NCI-H2107 (cell line): Measurements from ENCODE around the gene OOSP1.
"Not testable (repeated sequence)": the region's sequence is repeated elsewhere in the genome, so short reads cannot be mapped to it uniquely, and the experiment has no call there.

Source experiments
- DNase-seq: peaks from one replicate; lab custom pipeline; 2025; lab: John Stamatoyannopoulos, UW

Gene OOSP1

GRCh38 chr11:59938132-59938531 lies at the start of gene OOSP1:
OOSP1 (plus strand) TSS chr11:59938432; CDS start chr11:59938455, 23 bp downstream.
- DNase-seq: no peak

- no peak for DNase-seq
Observed at GRCh38 chr11:59891781-59892181, 46.5 kb upstream of the OOSP1 start.

- no peak for DNase-seq
Observed at GRCh38 chr11:59894616-59895015, 43.6 kb upstream of the OOSP1 start.

- DNase-seq: no peak
Observed at GRCh38 chr11:59898046-59898445, 40.2 kb upstream of the OOSP1 start.

- DNase-seq: no peak
Observed at GRCh38 chr11:59898650-59899049, 39.6 kb upstream of the OOSP1 start.

GRCh38 chr11:59899532-59899931 lies 38.7 kb upstream of the OOSP1 start:
- DNase-seq: no peak

- no peak for DNase-seq
Observed at GRCh38 chr11:59900366-59901126, 37.7 kb upstream of the OOSP1 start.

GRCh38 chr11:59901306-59901705 lies 36.9 kb upstream of the OOSP1 start:
- no peak for DNase-seq

GRCh38 chr11:59903569-59903968 lies 34.7 kb upstream of the OOSP1 start:
- not testable (repeated sequence) for DNase-seq

- no peak for DNase-seq
Observed at GRCh38 chr11:59918480-59918879, 19.8 kb upstream of the OOSP1 start.

- DNase-seq: no peak
Observed at GRCh38 chr11:59918987-59919589, 19.1 kb upstream of the OOSP1 start.

- no peak for DNase-seq
Observed at GRCh38 chr11:59923813-59924212, 14.4 kb upstream of the OOSP1 start.

- no peak for DNase-seq
Observed at GRCh38 chr11:59931688-59932087, 6.5 kb upstream of the OOSP1 start.

GRCh38 chr11:59938718-59939117 lies 486 bp downstream of the OOSP1 start:
- DNase-seq: no peak

- DNase-seq: no peak
Observed at GRCh38 chr11:59939482-59939881, 1.2 kb downstream of the OOSP1 start.

GRCh38 chr11:59941091-59941490 lies 2.9 kb downstream of the OOSP1 start:
- no peak for DNase-seq

- DNase-seq: no peak
Observed at GRCh38 chr11:59943997-59944714, 5.9 kb downstream of the OOSP1 start.

GRCh38 chr11:59944720-59945119 lies 6.5 kb downstream of the OOSP1 start:
- DNase-seq: no peak

GRCh38 chr11:59953463-59954218 lies 15.4 kb downstream of the OOSP1 start:
- DNase-seq: no peak

- DNase-seq: no peak
Observed at GRCh38 chr11:59954219-59954847, 16.1 kb downstream of the OOSP1 start.

GRCh38 chr11:59957094-59957493 lies 18.9 kb downstream of the OOSP1 start:
- no peak for DNase-seq
